K562 (cell line): ENCODE data around the gene ZNF564. TPM values are rescaled to one million over a fixed set of nuclear protein-coding genes. Genes with fewer than 3 reads are reported as not detected.

Source experiments
- ATAC-seq: fragments of 200-7000 bp; cut with Tn5 transposase; 3 replicates; pipeline ENCODE4 v1.9.1; 2020; ENCODE audit warnings: moderate library complexity
- BruUV-seq: library from RNA; stranded (reverse); fragments of 400-500 nt; replicated peaks from 2 replicates; lab custom pipeline; 2021; lab: Mats Ljungman, UMichigan
- CTCF ChIA-PET: fragments of 300-600 bp; formaldehyde crosslinking; extraction: SDS; loops from one replicate; lab custom pipeline; 2021; ENCODE audit warnings: low intra/inter-chr PET ratio; lab: Yijun Ruan, JAX
- POLR2A ChIA-PET: fragments of 300-600, 350-650 bp; sonication (Branson Sonifier 250); formaldehyde crosslinking; extraction: SDS; loops from one replicate; lab custom pipeline; 2021; ENCODE audit warnings: antibody characterized with exemption, inconsistent platforms; lab: Yijun Ruan, JAX
- DNase-seq, 4 experiments: peaks; one replicate each; pipeline versions ENCODE4 v3.0.0 to v3.0.0-alpha.2; 2011 to 2018; ENCODE audit warnings: low spot score in 3 of 4, mixed read lengths in 3 of 4; ENCODE audit errors: extremely low read depth in 1 of 4
- FAIRE-seq: peaks from 2 replicates; lab custom pipeline; 2011; peaks lifted over from hg19 to GRCh38; lab: Jason Lieb, UNC
- H2AFZ ChIP-seq: 2 replicates; pipeline ENCODE4 v1.6.0; 2011; ENCODE audit warnings: low read depth, low read length, control low read depth, inconsistent platforms
- H3K27ac ChIP-seq: fragments of 200-600 bp; 3 replicates; pipeline ENCODE4 v1.8.0; 2011; ENCODE audit warnings: low read depth, mild to moderate bottlenecking, control low read depth, inconsistent platforms, low read length, moderate library complexity, mixed read lengths; ENCODE audit errors: extremely low read depth
- H3K27me3 ChIP-seq, 2 experiments: fragments of 300-600 bp in 1 of 2; 2 replicates in 1 of 2; 3 replicates in 1 of 2; pipeline versions ENCODE4 v1.6.0 to v1.8.0; 2011; ENCODE audit warnings: inconsistent platforms in 2 of 2, low read length in 2 of 2, mild to moderate bottlenecking in 1 of 2, mixed read lengths in 1 of 2, moderate library complexity in 1 of 2; ENCODE audit not compliant: control insufficient read depth in 2 of 2, insufficient read depth in 2 of 2
- H3K36me3 ChIP-seq: fragments of 300-600 bp; 3 replicates; pipeline ENCODE4 v1.8.0; 2011; ENCODE audit warnings: mild to moderate bottlenecking, low read length, inconsistent platforms; ENCODE audit not compliant: control insufficient read depth, insufficient read depth
- H3K4me1 ChIP-seq, 2 experiments: fragments of 200-600 bp in 1 of 2; replicated peaks in 1 of 2; 2 replicates in 1 of 2; 3 replicates in 1 of 2; pipeline versions ENCODE4 v1.5.1 to v1.8.0; 2011; ENCODE audit warnings: inconsistent platforms in 2 of 2, low read length in 2 of 2, mild to moderate bottlenecking in 1 of 2, mixed read lengths in 1 of 2, moderate library complexity in 1 of 2; ENCODE audit not compliant: control insufficient read depth in 2 of 2, insufficient read depth in 2 of 2
- H3K4me2 ChIP-seq: 2 replicates; pipeline ENCODE4 v1.6.1; 2011; ENCODE audit warnings: low read length, control low read depth, inconsistent platforms, mixed read lengths; ENCODE audit not compliant: insufficient read depth
- H3K4me3 ChIP-seq: fragments of 200-600 bp; sonication (generic), shearing (Covaris generic); 2 replicates; pipeline ENCODE4 v1.5.1; 2016; ENCODE audit warnings: control low read depth, inconsistent platforms
- H3K79me2 ChIP-seq: fragments of 200-600 bp; 3 replicates; pipeline ENCODE4 v1.8.0; 2011; ENCODE audit warnings: low read length, inconsistent platforms; ENCODE audit not compliant: control insufficient read depth, insufficient read depth
- H3K9ac ChIP-seq, 2 experiments: 2 replicates each; pipeline versions ENCODE4 v1.6.0 to v1.6.1; 2011; ENCODE audit warnings: low read depth in 2 of 2, low read length in 2 of 2, control low read depth in 1 of 2, inconsistent platforms in 1 of 2, mild to moderate bottlenecking in 1 of 2, mixed read lengths in 1 of 2; ENCODE audit not compliant: insufficient read depth in 1 of 2
- H3K9me1 ChIP-seq: one replicate; pipeline ENCODE4 v1.6.0; 2011; ENCODE audit warnings: inconsistent platforms, mild to moderate bottlenecking, low read length, moderate library complexity; ENCODE audit not compliant: control insufficient read depth, insufficient read depth
- H3K9me3 ChIP-seq: replicated peaks from 2 replicates; pipeline ENCODE4 v1.5.1; 2011; ENCODE audit warnings: low read depth, low read length, inconsistent platforms; ENCODE audit not compliant: control insufficient read depth, insufficient read depth
- H4K20me1 ChIP-seq: replicated peaks from 2 replicates; pipeline ENCODE4 v1.6.1; 2011; ENCODE audit warnings: low read length, inconsistent platforms, mixed read lengths; ENCODE audit not compliant: control insufficient read depth, insufficient read depth
- ATF7 ChIP-seq: fragments of 450-650 bp; IDR thresholded peaks from 2 replicates; pipeline ENCODE4 v1.7.1; 2014; ENCODE audit warnings: mild to moderate bottlenecking, moderate library complexity
- CBX3 ChIP-seq, 2 experiments: IDR thresholded peaks; 1 replicate in 1 of 2; 2 replicates in 1 of 2; pipeline ENCODE4 v1.6.1; 2012; ENCODE audit warnings: inconsistent platforms in 2 of 2, low read length in 2 of 2, borderline replicate concordance in 1 of 2, control low read depth in 1 of 2
- CBX5 ChIP-seq: IDR thresholded peaks from 2 replicates; pipeline ENCODE4 v1.6.1; 2014; ENCODE audit warnings: low read depth, borderline replicate concordance
- RAD51 ChIP-seq: fragments of 450-650 bp; IDR thresholded peaks from 2 replicates; pipeline ENCODE4 v1.7.1; 2016; ENCODE audit warnings: low read depth, mild to moderate bottlenecking, borderline replicate concordance
- SP2 ChIP-seq: IDR thresholded peaks from 2 replicates; pipeline ENCODE4 v1.6.1; 2011; ENCODE audit warnings: mild to moderate bottlenecking, low read depth, low read length, moderate library complexity; ENCODE audit not compliant: poor library complexity, severe bottlenecking; ENCODE audit errors: extremely low read depth
- TRIM28 ChIP-seq: fragments of 450-650 bp; IDR thresholded peaks from 2 replicates; pipeline ENCODE4 v1.6.1; 2017
- XRCC3 ChIP-seq: fragments of 450-650 bp; IDR thresholded peaks from 2 replicates; pipeline ENCODE4 v1.6.1; 2017; ENCODE audit warnings: mild to moderate bottlenecking, moderate library complexity
- ZNF445 ChIP-seq: fragments of 250-450 bp; sonication (Bioruptor Pico); IDR thresholded peaks from 2 replicates; pipeline ENCODE4 v1.4.0; 2020; ENCODE audit warnings: low read depth, mild to moderate bottlenecking, moderate library complexity
- ZNF551 ChIP-seq: fragments of 250-450 bp; sonication (Bioruptor Pico); IDR thresholded peaks from 2 replicates; pipeline ENCODE4 v1.5.0; 2021; ENCODE audit warnings: mild to moderate bottlenecking, moderate library complexity
- ZNF75A ChIP-seq: fragments of 450-650 bp; formaldehyde crosslinking; IDR thresholded peaks from 2 replicates; pipeline ENCODE4 v1.4.0; 2020; ENCODE audit warnings: mild to moderate bottlenecking
- ZNF77 ChIP-seq: fragments of 250-450 bp; sonication (Bioruptor Pico); IDR thresholded peaks from 2 replicates; pipeline ENCODE4 v1.5.0; 2020
- WGBS: fragments of 100-300 bp; shearing (Covaris generic); methylation state at CpG from one replicate; pipeline ENCODE4 v1.1.6; 2016; ENCODE audit warnings: low coverage, mixed read lengths; ENCODE audit not compliant: insufficient coverage; ENCODE audit errors: missing lambda C conversion rate; 5-methylcytosine and 5-hydroxymethylcytosine counted together
- in situ Hi-C: fragments of 300-500 bp; cut with MboI; formaldehyde crosslinking; loops from 4 replicates; pipeline ENCODE4 v1.15.0; 2018; ENCODE audit warnings: inconsistent platforms, mixed read lengths
- intact Hi-C: fragments of 100-400 bp; cut with micrococcal nuclease; formaldehyde crosslinking; loops from 2 replicates; pipeline ENCODE4 v1.14.2; 2022
- polyA plus RNA-seq, 8 experiments: library from polyadenylated mRNA; depleted of rRNA in 4 of 8; stranded (reverse) in 5 of 8; unstranded in 3 of 8; fragments of >200 nt; fragmentation: Nextera tagmentation in 2 of 8; fragmentation: Illumina TruSeq in 1 of 8; extraction: Ambion mirVana in 2 of 8; extraction: Trizol in 1 of 8; gene quantifications; 2 replicates each; pipeline versions ENCODE4 v1.2.1 to v1.2.3, GENCODE V29; 2011 to 2014; ENCODE audit warnings: inconsistent platforms in 1 of 8, missing spikeins in 1 of 8
- total RNA-seq, 7 experiments: library from RNA; depleted of rRNA in 6 of 7; stranded (reverse); fragments of >200 nt in 6 of 7; fragmentation: Illumina TruSeq in 2 of 7; extraction: Trizol in 2 of 7; gene quantifications; 2 replicates each; pipeline versions ENCODE4 v1.2.1 to v1.2.3, GENCODE V29; 2011 to 2021; ENCODE audit warnings: low replicate concordance in 1 of 7
- TF ChIP-seq, protein P1 (sequence below): sonication (generic); formaldehyde crosslinking; IDR thresholded peaks from 2 replicates; pipeline ENCODE4 v1.8.1; 2023; ENCODE audit warnings: mild to moderate bottlenecking, missing genetic modification reagents
- TF ChIP-seq, protein P2 (sequence below): fragments of 450-650 bp; IDR thresholded peaks from 2 replicates; pipeline ENCODE4 v1.6.1; 2018; ENCODE audit warnings: mild to moderate bottlenecking, low read depth; ENCODE audit not compliant: partially characterized antibody
- TF ChIP-seq, protein P3 (sequence below): fragments of 250-450 bp; sonication (Bioruptor Pico); IDR thresholded peaks from 2 replicates; pipeline ENCODE4 v1.5.0; 2021

Gene ZNF564
- total and polyA plus RNA-seq, 9 of the 15 experiments (the other 6 are each of a cell fraction or from before 2014, with no cell fraction given) = 1.4 to 8.1 (median 5.6) TPM

DNA sequence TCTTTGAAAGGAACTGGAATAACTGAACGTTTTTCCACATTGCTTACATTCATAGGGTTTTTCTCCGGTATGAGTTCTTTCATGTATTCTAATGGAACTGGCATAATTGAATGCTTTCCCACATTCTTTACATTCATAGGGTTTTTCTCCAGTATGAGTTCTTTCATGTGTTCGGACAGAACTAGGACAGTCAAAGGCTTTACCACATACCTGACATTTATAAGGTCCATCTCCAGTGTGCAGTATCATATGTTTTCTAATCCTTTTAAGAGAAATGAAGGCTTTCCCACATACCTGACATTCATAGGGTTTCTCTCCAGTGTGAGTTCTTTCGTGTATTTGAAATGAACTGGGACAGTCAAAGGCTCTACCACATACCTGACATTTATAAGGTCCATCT, 24.7 kb downstream of the ZNF564 start:
- H3K4me3 ChIP-seq = no peak overlapping the region
- H3K27ac ChIP-seq = no peak overlapping the region
- in situ Hi-C loops (no loop called here), intact Hi-C loops (no loop called here)
- POLR2A ChIA-PET = no interaction called here
- H4K20me1 ChIP-seq = no peaks in the 10 kb centered on the region
- peaks cover 52% of the 10 kb centered on the region for H3K36me3 ChIP-seq
- H3K9me3 ChIP-seq = peaks cover 72% of the 10 kb centered on the region
- peaks cover 10% of the 10 kb centered on the region; the same call in 1 of the 3 replicates for H3K79me2 ChIP-seq
- no TSS peak for BruUV-seq
- ATAC-seq (no peak), DNase-seq (no peak), FAIRE-seq (no peak)
- 85% methylated on average over 4 of the region's 4 CpGs for WGBS
- no peaks in the 10 kb centered on the region for H3K4me1 ChIP-seq
- H3K27me3 ChIP-seq = no peaks in the 10 kb centered on the region
- no peak for TF ChIP-seq ZNF551 (CRISPR knock-in tag)
- 0 out of 2 replicates have a peak, but pooled peaks have one; percentile 18 for TF ChIP-seq ZNF445 (CRISPR knock-in tag)
- peak; percentile 23 to 48; a peak in 2 of 3 replicates for TF ChIP-seq CBX3 (IDR thresholded peaks at IDR 0.05; ENCODE audit: borderline replicate concordance in 1 of 2, low read length in 2 of 2)
- TF ChIP-seq, protein P1, sequence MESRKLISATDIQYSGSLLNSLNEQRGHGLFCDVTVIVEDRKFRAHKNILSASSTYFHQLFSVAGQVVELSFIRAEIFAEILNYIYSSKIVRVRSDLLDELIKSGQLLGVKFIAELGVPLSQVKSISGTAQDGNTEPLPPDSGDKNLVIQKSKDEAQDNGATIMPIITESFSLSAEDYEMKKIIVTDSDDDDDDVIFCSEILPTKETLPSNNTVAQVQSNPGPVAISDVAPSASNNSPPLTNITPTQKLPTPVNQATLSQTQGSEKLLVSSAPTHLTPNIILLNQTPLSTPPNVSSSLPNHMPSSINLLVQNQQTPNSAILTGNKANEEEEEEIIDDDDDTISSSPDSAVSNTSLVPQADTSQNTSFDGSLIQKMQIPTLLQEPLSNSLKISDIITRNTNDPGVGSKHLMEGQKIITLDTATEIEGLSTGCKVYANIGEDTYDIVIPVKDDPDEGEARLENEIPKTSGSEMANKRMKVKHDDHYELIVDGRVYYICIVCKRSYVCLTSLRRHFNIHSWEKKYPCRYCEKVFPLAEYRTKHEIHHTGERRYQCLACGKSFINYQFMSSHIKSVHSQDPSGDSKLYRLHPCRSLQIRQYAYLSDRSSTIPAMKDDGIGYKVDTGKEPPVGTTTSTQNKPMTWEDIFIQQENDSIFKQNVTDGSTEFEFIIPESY (CRISPR knock-in tag) = no peak
- TF ChIP-seq ZNF75A (CRISPR knock-in tag) = peak; percentile 90
- TF ChIP-seq CBX5 = 0 out of 2 replicates have a peak, but pooled peaks have one; percentile 28
- TF ChIP-seq SP2 = no peak
- no peak for TF ChIP-seq ATF7
- TF ChIP-seq, protein P2, sequence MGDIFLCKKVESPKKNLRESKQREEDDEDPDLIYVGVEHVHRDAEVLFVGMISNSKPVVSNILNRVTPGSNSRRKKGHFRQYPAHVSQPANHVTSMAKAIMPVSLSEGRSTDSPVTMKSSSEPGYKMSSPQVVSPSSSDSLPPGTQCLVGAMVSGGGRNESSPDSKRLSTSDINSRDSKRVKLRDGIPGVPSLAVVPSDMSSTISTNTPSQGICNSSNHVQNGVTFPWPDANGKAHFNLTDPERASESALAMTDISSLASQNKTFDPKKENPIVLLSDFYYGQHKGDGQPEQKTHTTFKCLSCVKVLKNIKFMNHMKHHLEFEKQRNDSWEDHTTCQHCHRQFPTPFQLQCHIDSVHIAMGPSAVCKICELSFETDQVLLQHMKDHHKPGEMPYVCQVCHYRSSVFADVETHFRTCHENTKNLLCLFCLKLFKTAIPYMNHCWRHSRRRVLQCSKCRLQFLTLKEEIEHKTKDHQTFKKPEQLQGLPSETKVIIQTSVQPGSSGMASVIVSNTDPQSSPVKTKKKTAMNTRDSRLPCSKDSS = peak; percentile 67
- TF ChIP-seq ZNF77 = no peak
- TF ChIP-seq, protein P3, sequence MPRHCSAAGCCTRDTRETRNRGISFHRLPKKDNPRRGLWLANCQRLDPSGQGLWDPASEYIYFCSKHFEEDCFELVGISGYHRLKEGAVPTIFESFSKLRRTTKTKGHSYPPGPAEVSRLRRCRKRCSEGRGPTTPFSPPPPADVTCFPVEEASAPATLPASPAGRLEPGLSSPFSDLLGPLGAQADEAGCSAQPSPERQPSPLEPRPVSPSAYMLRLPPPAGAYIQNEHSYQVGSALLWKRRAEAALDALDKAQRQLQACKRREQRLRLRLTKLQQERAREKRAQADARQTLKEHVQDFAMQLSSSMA = no peak
- peak; percentile 69 for TF ChIP-seq TRIM28
- peak; percentile 62; the same call in 1 of the 2 replicates for TF ChIP-seq XRCC3
- no peak for TF ChIP-seq RAD51
- CTCF ChIA-PET = interaction anchor here (0.7 kb wide), 1 partner anchor 196 kb away, joined by 3 read pairs; no protein-coding TSS in a partner anchor
- H3K4me2 ChIP-seq = no peak overlapping the region
- H3K9me1 ChIP-seq = no peaks in the 10 kb centered on the region
- H2AFZ ChIP-seq = no peak overlapping the region
- H3K9ac ChIP-seq = no peak overlapping the region
